ENCODE results near the gene CRHR1.
"Not testable (repeated sequence)": the region's sequence is repeated elsewhere in the genome, so short reads cannot be mapped to it uniquely, and the experiment has no call there.

CRHR1 gene

DNA sequence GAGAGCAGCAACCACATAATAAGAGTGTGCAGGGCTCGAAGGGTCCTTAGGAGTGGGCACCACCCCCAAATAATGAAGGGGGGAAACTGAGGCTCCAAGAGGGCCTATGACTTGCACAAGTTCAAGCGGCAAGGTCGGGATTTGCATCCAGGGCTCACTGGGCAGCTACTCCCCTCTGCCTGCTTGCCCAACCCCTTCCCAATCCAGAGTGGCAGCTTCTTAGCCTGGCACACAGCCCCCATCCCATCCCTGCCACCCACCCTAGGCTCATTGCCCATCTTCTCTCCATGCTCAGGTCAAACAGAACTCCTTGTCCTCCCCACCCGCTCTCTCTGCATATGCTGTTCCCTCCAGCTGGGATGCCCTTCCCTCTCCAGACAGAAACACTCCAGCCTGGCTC lies 63.0 kb downstream of the CRHR1 start:
- DNase-seq = no peak

DNA sequence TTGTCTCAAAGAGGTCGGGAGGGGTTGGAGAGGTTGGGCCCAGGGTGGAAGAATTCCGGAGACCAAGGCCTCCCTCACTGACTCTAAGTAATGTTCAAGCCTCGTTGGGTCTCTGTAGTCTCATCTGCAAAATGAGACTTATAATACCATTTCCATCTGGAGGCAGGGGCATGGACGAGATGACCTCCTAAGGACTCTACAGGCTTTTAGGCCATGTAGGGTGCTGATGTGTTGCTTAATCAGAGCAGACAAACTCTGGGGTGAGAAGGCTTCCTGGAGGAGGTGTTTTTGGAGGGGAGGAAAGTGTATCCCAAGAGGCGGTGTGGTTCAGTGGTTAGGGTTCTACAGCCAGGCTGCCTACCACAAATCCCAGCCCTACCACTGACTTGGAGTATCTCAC lies 63.6 kb downstream of the CRHR1 start:
- DNase-seq = no peak

DNA sequence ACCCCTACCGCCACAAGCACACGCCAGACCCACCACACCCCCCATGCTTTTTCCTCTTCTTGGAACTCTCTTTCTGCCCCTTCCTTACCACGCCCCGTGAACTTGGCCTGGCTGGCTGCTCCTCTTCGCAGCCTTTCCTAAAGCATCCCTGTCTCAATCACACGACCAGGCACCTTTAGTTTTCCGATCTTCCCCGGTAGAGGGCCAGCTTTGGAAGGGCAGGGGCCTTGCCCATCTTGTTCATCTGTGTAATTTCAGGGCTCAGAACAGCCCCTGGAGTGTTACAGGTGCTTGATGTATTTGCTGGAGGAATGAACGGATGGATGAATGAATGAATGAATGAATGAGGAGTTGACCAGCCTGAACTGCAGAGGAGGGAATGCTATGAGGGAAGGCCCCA lies 64.3 kb downstream of the CRHR1 start:
- DNase-seq = no peak

DNA sequence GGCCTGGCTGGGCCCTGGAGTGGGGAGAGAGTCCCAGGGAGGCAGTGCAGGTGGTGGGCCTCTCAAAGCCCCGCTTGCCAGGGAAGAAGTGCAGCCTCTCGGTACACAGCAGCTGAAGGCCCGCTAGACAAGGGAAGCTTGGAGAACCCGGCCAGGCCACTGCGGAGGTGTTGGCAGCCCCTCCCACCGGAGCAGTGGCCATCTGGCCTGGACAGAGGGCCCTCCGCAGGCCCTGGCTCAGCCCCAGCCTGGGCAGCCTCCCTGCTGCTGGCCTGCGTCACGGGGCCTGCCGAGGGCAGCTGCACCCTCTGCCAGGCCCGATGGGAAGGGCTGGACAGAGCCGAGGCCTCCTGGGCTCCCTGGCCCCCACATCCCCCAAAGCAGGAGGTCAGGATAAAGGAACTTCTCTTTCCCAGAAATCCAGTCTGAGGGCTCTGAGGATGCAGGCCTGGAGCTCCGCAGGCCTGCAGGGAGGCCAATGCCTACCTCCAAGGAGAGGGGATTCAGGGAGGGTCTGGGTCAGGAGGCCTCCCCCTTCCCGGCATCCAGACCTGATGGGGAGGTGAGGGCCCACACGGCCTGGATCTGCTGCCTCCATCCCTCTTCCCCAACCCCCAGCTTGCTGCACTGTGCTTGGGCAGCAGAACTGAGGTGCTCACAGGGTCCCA lies 64.9 kb downstream of the CRHR1 start:
- DNase-seq = no peak

DNA sequence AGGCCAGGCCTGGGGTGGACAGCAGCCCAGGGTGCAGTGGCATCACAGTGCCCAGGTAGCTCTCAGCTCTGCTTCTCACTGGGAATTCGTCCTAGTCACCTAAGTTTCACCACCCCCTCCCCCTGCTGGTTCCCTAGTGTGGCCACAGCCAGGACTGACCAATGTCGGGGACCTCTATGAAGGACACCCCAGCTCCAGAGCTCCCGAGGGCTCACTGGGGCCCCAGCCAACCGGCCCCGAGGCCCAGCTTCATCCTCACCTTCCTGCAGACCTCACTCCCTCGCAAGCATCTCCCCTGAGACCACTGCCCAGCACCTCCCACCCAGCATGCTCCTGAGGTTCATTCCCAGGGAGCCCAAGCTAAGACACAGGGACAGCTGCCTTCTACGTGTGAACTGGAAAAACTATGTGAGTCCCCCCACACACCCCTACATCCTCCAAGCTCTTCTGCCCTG lies 65.4 kb downstream of the CRHR1 start:
- DNase-seq = no peak

DNA sequence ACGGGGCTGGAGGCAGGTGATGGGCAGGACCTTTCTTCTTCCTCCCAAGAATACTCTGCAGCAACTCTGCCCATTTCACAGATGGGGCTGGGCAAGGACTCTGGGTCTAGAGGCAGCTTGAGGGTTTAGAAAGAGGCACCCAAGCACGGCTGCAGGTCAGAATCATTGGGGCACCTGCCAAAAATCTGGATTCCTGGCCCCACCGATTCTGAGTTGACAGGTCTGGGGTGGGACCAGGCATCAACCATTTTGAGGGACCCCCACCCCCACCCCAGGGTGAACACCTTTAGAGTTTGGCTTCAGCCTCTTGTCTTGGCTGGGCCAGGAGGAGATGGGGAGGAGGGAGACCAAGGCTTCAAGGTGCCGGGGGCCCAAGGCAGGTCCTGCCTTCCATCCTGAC lies 65.9 kb downstream of the CRHR1 start:
- DNase-seq = no peak

DNA sequence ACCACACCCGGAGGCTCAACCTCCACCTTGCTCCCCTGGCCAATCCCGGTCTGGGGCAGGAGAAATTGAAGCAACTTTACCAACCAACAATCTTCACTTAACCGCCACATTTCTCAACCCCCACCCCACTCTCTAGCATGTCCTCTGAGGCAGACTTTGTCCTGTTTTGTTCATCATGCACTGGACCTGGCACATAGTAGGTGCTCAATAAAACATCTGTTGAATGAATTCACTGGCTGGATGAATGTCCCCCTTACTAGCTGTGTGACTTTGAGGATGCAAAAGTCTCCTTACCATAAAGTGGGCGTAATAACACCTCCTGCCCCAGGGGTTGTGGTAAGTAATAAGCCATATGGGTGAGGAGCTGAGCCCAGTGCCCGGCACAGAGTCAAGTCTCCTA lies 66.3 kb downstream of the CRHR1 start:
- DNase-seq = no peak

DNA sequence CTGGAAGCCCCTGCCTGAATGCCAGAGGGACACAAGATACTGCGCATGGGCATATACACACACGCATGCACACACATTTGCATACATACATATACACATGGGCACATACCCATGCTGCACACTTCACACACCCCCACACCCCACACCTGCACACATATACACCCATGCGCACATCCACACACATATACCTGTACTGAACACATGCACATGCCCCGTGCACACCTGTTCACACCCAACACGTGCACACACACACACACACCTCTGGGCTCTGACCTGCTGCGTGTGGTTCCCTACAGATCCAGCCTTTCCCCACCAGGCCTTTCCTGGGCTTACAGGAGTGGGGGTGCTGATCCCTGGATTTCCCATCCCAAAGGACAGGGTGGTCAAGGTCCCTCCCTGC lies 66.9 kb downstream of the CRHR1 start:
- no peak for DNase-seq

DNA sequence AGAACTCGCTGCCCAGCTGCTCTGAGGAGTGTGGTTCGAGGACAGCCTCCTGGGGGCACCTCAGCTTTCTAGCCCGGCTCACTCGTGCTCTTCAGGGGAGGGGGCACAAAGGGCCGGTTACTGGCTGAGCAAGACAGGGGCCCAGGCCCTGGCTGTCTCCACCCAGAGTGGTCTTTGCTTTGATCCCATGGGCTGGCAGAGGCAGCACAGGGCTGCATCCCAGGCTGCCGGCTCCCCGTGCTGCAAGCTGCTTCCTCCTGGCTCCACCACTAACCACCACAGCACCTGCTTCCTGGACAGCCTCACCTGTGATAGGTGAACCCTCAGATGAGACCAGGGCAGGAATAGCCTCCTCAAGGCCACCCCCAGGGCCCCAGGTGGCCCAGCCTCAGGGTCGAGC lies 67.3 kb downstream of the CRHR1 start:
- DNase-seq = no peak

DNA sequence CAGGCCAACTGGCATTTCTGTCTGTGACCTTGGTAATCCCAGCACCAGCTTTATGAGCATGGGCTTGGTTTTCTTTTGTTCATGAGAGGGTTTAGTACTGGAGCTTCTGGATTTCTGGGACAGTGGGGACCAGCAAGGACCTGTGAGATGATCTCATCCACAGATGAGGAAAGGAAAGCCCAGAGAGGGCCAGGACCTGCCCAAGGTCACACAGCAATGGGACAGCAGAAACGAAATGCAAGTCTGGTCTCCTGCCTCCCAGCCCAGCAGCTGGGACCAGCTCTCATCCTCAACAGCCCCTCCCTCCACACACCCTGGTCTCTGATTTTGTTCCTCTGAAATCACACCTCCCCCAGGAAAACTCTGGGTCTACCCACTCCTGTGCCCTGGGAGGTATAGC lies 67.8 kb downstream of the CRHR1 start:
- no peak for DNase-seq

DNA sequence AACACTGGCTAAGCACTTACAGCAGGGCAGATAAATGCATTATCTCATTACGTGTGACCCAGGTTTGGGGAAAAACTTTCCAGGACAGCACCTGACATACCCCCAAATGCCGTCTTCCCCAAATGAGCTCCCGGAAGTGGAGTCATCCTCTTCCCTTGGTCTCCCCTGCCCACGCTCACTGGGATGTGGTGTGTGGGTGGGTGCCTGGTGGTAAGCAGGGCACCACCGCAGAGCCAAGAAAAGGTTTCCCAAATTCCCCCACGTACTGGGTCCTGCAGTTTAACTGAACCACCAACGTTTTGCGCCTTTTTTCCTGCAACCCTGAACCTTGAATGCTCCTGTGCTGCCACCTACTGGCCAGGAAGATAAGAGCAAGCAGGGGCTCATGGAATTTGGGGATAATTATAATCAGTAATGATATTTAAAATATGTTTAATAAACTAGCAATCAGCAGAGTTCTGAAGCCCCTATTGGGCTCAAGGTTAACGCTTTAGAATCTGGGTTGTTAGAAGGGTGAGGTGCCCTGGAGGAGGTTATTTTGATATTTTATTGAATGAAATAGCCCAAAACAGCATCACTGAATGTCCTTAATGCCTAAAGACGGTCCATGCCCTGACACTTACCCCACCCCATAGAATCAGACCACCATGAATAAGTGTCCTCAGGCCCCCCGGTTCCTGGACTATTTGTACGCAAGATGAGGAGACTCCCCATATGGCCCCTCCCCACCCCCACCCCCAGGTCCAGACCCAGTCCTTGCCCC lies 68.6 kb downstream of the CRHR1 start:
- DNase-seq = peak; percentile 23

DNA sequence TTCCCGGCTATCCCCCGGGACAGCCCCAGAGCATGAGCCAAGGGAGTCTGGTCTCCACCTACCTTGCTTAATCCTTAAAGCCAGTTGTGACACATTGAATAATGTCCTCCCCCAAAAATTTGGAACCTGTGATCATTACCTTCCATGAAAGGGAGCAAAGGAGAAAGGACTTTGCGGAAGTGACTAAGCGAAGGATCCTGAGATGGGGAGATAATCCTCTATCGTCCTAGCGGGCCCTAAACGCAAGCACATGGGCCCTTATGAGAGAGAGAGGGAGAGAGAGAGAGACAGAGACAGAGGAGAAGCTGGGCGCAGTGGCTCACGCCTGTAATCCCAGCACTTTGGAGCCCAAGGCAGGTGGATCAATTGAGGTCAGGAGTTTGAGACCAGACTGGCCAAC lies 70.1 kb downstream of the CRHR1 start:
- no peak for DNase-seq

DNA sequence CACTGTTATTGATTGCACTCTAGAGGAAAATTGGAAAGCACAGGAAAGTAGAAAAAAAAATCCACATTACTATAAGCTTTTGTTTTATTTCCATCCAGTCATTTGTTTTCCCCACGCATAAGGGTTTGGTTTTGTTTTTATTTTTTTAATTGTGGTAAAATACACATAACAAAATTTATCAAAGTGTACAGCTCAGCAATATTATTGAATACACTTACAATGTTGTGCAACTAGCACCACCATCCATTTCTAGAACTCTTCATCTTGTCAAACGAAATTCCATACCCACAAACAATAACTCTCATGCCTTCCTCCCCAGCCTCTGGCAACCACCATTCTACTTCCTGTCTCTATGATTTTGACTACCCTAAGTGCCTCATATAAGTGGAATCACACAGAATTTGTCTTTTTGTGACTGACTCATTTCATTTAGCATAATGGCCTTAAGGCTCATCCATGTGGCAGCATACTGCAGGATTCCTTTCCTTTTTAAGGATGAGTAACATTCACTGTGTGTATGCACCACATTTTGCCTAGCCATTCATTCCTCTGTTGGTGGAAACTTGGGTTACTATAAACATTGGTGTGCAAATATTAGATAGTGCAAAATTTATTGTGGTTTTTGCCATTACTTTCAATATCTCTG lies 71.7 kb downstream of the CRHR1 start:
- no peak for DNase-seq

DNA sequence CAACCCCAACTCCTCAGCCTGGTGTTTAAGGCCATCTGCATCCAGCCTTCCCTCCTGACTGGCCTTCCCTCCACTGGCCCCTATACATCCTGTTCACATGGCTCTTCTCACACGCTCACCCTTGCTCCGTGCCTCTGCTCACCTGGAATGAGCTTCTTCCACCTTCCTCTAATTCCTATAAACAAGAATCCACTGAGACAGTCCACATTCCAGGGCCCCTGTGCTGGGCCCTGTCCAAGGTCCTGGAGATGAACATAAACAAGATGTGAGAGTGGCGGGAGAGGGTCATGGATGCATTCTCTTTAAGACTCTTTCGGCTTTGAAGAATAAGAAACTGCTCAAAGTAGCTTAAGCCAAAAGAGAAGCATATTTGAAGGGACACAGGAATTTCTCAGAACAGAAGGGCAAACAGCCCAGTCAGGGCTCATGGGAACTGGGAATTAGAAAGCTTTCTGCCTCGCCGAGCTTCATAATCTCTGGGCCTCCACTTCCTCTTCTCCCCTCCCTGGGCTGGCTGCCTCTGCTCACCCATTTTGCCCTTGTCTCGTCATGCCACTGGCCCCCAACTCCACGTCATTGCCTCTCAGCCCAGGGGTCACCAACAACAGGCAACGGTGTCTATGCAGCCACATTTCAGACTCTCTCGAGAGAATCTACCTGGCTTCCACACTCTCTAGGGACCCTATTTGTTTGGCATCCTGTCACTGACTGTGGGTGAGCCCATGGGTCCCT lies 74.0 kb downstream of the CRHR1 start:
- DNase-seq = no peak

DNA sequence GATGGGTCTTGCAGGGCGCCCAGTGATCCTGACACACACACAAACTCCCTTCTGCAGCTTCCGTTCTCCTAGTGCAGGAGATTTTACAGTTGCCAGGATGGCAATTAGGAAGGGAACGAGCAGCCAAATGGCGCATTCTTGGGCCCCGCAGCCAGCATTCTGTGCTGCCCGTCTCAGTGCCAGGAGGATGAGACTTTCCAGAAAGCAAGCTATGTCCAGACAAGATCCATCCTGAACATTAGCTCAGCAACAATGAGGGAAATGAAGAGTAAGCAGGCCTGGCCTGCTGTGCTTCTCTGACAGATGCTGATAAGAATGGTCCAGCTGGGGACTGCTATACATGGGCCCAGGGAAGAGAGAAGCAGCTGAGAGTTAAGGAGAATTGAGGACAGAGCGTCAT lies 77.0 kb downstream of the CRHR1 start:
- no peak for DNase-seq

DNA sequence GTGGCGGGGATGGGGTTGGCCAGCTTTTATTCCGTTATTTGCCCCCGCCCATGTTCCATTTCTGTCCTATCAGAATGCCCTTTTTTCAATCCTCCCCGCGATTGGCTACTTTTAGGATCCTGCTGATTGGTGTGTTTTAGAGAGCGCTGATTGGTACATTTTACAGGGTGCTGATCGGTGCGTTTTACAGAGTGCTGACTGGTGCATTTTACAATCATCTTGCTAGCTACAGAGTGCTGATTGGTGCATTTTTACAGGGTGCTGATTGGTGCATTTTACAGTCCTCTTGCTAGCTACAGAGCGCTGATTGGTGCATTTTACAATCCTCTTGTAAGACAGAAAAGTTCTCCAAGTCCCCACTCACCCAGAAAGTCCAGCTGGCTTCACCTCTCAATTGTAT lies 78.0 kb downstream of the CRHR1 start:
- not testable (repeated sequence) for DNase-seq

DNA sequence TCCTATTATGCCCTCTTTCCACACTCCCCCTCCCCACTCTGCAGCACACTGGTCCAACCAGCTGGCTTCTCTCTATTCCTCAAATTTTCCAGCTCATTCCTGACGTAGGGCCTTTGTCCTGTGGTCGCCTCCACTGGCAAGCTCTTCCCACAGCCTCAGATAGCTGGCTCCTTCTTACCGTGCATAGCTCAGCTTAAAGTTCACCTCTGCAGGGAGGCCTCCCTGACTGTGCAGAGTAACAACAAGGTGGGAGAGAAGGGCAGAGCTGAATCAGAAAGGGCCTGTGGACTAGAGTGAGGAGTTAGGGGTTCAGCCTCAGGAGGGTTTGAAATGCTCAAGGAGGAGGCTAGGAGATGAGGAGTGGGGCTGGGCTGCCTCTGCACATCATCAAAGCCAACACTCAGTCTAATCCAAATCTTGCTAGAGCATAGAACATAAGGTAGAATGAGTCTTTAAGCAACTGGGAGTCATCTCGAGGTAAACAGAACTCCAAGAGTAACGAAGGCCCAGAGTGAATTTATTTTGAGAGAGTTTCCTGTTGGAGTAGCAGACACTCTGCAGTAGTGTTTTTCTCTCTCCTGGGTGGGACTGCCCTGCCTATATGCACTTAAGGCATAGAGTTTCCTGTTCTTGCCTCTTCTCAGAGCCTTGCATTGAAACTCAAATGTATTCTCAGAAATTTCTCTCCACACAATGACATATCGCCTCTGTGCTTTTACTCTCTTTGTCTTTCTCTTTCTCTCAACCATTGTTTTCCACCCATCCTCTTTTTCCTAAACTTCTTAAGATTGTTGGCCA lies 79.9 kb downstream of the CRHR1 start:
- DNase-seq = no peak

DNA sequence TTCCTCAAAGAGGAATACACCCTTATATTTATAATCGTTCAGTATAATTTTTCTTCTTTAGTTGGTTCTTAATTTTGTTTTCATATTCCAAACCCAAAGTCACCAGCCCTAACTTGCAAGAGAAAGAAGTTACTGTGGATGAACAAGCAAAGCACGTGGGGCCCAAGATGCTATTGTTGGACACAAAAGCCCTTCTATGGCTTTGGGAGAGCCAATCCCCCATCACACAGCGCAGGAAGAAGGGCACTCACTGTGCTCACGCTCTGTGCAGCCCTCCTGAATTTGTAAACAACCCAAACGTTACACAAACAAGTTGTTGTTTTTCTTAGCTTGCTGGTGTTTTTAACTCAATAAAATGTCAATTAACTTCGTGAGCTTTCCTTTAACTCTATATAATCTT lies 83.1 kb downstream of the CRHR1 start:
- DNase-seq = no peak

DNA sequence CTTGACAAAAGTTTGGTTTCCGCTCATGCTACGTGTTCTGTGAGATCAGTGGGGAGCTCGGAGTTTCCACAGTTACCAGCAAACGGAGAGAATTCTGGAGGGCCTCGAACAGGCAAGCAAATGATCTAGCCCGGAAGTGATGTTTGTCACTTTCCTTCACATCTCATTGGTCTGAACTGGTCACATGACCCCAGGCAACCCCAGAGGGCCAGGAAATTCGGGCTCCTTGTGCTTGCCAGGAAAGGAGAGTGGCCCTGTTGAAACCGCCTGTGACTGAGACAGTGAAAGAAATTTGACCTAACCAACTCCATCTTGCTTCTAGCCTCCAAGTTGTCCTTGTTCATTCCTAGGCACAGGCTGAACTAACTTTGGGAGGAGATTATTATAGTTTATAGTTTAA lies 83.6 kb downstream of the CRHR1 start:
- no peak for DNase-seq

DNA sequence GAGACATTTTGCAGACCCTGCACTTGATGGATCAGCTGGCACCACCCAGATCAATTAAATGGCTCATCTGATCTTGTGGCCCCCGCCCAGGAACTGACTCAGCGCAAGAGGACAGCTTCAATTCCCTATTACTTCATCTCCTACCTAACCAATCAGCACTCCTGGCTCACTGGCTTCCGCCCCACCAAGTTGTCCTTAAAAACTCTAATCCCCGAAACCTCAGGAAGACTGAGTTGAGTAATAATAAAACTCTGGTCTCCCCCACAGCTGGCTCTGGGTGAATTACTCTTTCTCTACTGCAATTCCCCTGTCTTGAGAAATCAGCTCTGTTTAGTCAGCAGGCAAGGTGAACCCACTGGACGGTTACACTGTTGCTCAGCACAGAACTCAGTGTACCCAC lies 84.2 kb downstream of the CRHR1 start:
- DNase-seq = no peak

DNA sequence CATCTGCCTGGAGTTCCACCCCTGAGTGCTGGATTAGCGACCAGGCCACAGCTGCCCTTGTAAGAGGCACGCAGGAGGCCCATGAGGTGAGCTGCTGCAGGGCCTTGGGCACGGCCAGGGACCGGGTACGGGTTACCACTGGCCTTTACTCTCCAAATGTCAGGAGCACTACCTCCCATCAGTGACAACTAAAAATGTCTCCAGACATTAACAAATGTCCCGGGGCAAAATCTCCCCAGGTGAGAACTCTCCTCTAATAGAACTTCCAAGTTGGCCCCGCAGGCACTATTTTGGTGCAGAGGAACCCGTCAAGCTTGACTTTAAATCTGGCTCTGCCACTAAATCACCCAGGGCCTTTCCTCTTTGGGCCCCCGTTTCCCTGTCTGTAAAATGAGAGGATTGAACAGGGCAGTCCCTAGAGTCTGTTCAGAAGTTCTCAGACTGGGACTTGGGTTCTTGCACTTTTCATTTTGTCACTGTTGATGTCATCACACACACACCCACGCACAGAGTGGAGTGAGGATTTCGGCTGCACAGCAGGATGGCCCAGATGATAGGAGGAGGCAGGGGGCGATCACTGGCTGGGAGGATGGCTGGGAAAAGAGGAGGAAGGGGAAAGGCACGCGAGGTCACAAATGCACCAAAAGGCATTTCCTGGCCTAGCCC lies 85.7 kb downstream of the CRHR1 start:
- no peak for DNase-seq

DNA sequence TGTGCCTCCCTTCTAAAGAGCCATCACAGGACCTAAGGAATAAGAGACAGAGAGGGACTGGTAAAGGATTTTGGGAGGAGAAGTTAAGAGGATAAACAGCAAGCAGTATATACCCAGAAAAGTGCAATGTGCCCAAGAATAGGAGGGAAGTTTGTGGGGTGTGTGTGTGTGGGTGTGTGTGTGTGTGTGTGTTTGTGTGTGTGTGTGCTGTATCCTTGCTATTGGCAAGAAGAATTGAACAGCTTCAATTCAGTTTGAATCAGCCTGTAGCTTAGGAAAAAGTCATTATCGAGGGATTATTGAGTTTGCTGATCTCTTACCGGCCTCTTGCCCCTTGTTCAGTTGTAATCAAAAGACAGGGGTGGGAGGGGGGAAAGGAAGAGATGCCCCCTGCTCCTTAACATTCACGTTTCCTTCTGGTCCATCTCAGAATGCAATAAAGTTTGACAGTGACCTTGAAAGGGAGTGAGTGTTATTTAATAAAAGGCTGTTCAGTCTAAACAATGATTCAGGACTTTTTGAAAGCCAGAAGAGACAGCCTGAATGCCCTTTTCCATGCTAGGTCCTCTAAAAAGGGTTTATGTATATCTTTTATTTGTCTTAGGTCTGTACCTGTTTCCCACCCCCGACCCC lies 86.3 kb downstream of the CRHR1 start:
- DNase-seq = no peak
